Measurements from ENCODE around the gene FATE1.

GRCh38 chrX:151734446-151734845 lies 18.6 kb downstream of the FATE1 start, which contains the start of gene CNGA2:
- TF ChIP-seq, protein P1, sequence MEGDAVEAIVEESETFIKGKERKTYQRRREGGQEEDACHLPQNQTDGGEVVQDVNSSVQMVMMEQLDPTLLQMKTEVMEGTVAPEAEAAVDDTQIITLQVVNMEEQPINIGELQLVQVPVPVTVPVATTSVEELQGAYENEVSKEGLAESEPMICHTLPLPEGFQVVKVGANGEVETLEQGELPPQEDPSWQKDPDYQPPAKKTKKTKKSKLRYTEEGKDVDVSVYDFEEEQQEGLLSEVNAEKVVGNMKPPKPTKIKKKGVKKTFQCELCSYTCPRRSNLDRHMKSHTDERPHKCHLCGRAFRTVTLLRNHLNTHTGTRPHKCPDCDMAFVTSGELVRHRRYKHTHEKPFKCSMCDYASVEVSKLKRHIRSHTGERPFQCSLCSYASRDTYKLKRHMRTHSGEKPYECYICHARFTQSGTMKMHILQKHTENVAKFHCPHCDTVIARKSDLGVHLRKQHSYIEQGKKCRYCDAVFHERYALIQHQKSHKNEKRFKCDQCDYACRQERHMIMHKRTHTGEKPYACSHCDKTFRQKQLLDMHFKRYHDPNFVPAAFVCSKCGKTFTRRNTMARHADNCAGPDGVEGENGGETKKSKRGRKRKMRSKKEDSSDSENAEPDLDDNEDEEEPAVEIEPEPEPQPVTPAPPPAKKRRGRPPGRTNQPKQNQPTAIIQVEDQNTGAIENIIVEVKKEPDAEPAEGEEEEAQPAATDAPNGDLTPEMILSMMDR (IDR thresholded peaks at IDR 0.05): no peak
- TF ChIP-seq POLR2AphosphoS5 (IDR thresholded peaks at IDR 0.05; ENCODE audit: low read depth, low read length) (no peak), REST (IDR thresholded peaks at IDR 0.05; ENCODE audit: insufficient read depth in 1 of 2, low read depth in 2 of 2, low read length in 1 of 2) (no peak), SIN3A (IDR thresholded peaks at IDR 0.05; ENCODE audit: borderline replicate concordance, insufficient read depth, low read depth, low read length) (no peak), TCF7L2 (IDR thresholded peaks at IDR 0.05; ENCODE audit: low read depth, low read length) (no peak)
